IPS-15b (cell line): ENCODE measurements around the gene CSHL1.

Source experiments
- H3K27me3 ChIP-seq: one replicate; pipeline ENCODE4 v1.6.1; 2013; ENCODE audit warnings: low read length; ENCODE audit not compliant: control insufficient read depth, insufficient read depth
- H3K36me3 ChIP-seq: one replicate; pipeline ENCODE4 v1.6.1; 2013; ENCODE audit warnings: low read length; ENCODE audit not compliant: control insufficient read depth, insufficient read depth
- H3K4me1 ChIP-seq: one replicate; pipeline ENCODE4 v1.6.1; 2013; ENCODE audit warnings: mild to moderate bottlenecking, low read length; ENCODE audit not compliant: control insufficient read depth, insufficient read depth
- H3K4me3 ChIP-seq: one replicate; pipeline ENCODE4 v1.5.1; 2013; ENCODE audit warnings: low read depth, low read length
- H3K9ac ChIP-seq: one replicate; pipeline ENCODE4 v1.6.1; 2013; ENCODE audit warnings: low read depth, mild to moderate bottlenecking, low read length
- H3K9me3 ChIP-seq: one replicate; pipeline ENCODE4 v1.6.1; 2013; ENCODE audit warnings: mild to moderate bottlenecking, low read length; ENCODE audit not compliant: control insufficient read depth, insufficient read depth

CSHL1 gene

DNA sequence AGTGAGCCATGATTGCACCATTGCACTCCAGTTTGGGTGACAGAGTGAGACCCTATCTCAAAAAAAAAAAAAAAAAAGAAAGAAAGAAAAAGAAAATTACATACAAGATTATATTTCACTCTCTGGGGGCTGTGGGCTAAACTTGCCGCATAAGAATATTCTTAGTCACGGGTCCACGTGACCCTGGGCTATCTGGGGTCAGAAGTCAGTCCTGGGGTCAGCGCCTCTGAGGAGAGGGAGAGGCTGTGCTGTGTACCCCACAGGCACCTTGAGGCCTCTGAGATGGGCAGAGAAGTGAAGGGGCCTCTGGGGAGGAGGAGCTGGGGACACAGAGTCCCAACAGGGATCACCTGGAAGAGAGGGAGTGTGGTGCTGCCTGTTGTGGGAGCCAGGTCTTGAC is 26.9 kb upstream of the CSHL1 start:
- no peak overlapping the region for H3K4me3 ChIP-seq
- peaks cover 5% of the 10 kb centered on the region for H3K36me3 ChIP-seq
- H3K27me3 ChIP-seq = no peaks in the 10 kb centered on the region
- H3K9me3 ChIP-seq = no peaks in the 10 kb centered on the region
- no peaks in the 10 kb centered on the region for H3K4me1 ChIP-seq
- H3K9ac ChIP-seq = no peak overlapping the region

GRCh38 chr17:63937319-63937718 is 26.3 kb upstream of the CSHL1 start:
- no peaks in the 10 kb centered on the region for H3K4me1 ChIP-seq
- no peak overlapping the region for H3K9ac ChIP-seq
- no peak overlapping the region for H3K4me3 ChIP-seq
- H3K27me3 ChIP-seq = no peaks in the 10 kb centered on the region
- peaks cover under 1% of the 10 kb centered on the region for H3K36me3 ChIP-seq
- H3K9me3 ChIP-seq = no peaks in the 10 kb centered on the region

DNA sequence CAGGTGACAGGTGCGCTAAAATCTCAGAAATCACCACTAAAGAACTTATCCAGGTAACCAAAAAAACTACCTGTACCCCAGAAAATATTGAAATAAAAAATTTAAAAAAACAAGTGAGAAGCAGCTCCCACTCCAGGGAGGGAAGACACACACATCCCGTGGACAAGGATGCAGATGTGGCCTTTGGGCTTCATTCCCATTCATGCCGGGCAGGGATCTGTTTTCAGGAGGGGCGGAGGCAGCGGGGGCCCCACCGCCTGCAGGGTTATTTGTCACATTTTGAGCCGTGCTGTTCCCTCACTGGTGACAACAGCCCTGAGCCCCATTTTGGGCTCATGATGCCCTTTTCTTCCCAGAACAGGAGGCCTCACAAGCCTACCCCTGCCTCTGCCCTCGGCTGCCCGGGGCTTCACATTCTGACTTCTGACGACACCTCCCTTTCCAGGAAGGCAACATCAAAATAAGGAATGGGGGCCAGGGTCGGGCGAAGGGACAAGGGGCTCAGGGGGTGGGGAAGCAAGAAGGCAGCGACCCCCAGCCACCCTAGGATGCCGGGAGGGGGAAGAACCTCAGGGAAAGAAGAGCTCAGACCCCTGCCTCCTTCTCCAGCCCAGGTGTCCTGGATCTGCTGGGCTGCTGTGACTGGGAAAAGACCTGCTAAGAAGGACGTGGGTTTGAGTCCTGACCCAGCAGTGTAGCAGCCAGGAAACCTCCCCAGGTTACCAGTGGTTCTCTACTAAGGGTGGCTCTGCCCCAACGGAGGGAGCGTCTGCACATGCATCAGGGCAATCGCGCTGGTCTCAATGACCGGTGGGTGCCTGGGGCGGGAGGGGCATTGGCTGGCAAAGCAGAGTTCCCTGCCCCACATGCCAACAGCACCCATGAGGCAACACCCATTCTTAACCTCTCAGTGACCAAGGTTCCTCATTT is 23.4 kb upstream of the CSHL1 start:
- Histone ChIP-seq H3K27me3 (no peaks in the 10 kb centered on the region), H3K4me1 (peaks cover 3% of the 10 kb centered on the region), H3K36me3 (no peaks in the 10 kb centered on the region), H3K4me3 (no peak overlapping the region), H3K9me3 (no peaks in the 10 kb centered on the region), H3K9ac (no peak overlapping the region)

DNA sequence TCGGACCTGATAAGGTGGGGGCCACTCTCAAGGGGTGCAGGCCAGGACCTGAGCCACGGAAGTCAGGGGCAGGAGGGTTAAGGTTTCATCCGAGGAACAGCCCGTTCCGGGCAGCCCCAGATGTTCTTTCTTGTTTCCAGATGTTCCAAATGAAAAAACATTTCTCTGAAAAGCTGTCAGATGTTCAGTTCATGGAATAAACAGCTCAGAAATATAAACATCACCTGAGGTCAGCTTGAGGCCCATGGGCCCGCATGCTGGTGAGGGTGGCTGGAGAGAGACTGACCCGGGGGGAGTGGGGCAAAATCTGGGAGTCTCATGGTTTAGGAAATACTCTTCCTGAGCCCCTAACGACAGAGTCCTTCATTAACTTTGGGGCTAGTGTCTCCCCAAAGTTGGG is 22.5 kb upstream of the CSHL1 start:
- no peaks in the 10 kb centered on the region for H3K36me3 ChIP-seq
- no peak overlapping the region for H3K4me3 ChIP-seq
- no peaks in the 10 kb centered on the region for H3K27me3 ChIP-seq
- H3K4me1 ChIP-seq = peaks cover 3% of the 10 kb centered on the region
- no peaks in the 10 kb centered on the region for H3K9me3 ChIP-seq
- no peak overlapping the region for H3K9ac ChIP-seq

GRCh38 chr17:63932721-63933120 is 21.7 kb upstream of the CSHL1 start:
- no peaks in the 10 kb centered on the region for H3K9me3 ChIP-seq
- H3K4me3 ChIP-seq = no peak overlapping the region
- H3K36me3 ChIP-seq = no peaks in the 10 kb centered on the region
- H3K27me3 ChIP-seq = no peaks in the 10 kb centered on the region
- peaks cover 3% of the 10 kb centered on the region for H3K4me1 ChIP-seq
- no peak overlapping the region for H3K9ac ChIP-seq

GRCh38 chr17:63931981-63932561 is 21.0 kb upstream of the CSHL1 start, which contains the start of gene CD79B:
Gene CD79B, minus strand, starts transcription at chr17:63932331. Its CDS starts 70 bp downstream, at chr17:63932261.
- no peaks in the 10 kb centered on the region for H3K36me3 ChIP-seq
- no peaks in the 10 kb centered on the region for H3K27me3 ChIP-seq
- H3K9ac ChIP-seq = no peak within 1 kb of the TSS
- H3K4me3 ChIP-seq = no peak within 1 kb of the TSS
- no peaks in the 10 kb centered on the region for H3K9me3 ChIP-seq
- peaks cover 3% of the 10 kb centered on the region for H3K4me1 ChIP-seq

- no peaks in the 10 kb centered on the region for H3K27me3 ChIP-seq
- no peak overlapping the region for H3K4me3 ChIP-seq
- no peaks in the 10 kb centered on the region for H3K36me3 ChIP-seq
- no peak overlapping the region for H3K9ac ChIP-seq
- H3K9me3 ChIP-seq = no peaks in the 10 kb centered on the region
- H3K4me1 ChIP-seq = peaks cover 3% of the 10 kb centered on the region
Measured at GRCh38 chr17:63930951-63931575, 20.0 kb upstream of the CSHL1 start.

DNA sequence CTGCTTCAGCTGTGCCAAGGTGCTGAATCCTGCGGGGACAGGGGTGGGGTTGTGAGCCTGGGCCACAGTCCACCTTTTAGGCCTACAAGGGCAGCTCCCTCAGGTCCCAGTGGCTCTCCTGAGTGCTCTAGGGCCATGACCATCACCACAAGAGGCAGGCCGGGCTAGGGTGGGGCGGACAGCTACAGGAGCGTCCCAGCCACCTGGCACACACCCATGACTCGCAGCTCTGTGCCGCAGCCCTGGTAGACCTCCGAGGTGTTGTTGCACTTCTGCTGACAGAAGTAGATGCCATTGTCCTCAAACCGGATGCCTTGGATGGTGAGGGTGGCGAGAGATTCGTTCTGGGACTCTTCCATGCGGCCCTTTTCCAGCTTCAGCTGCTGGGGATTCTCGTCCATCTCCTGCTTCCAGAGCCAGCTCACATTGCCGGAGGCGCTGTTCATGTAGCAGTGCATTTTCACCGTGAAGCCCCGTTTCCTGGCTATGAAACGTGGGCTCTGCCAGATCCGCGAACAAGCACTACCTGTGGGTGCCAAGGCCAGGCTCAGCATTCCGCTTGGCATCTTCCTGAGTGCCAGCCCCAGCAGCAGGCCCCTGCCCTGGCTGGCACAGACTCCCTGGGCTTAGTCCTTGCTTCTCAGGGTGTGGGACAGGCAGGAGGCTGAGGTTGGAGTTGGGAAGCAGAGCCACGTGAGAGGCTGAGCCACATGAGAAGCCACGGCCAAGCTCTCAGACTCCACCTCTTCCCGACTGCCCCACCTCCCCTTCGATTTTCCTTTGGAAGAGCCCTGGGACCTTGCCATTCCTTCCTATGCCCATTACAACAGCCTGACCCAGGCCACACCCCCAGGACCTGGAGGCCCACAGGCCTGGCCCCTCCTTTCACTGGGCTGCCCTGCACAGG is 19.1 kb upstream of the CSHL1 start:
- Histone ChIP-seq H3K27me3 (no peaks in the 10 kb centered on the region), H3K4me1 (peaks cover 3% of the 10 kb centered on the region), H3K4me3 (no peak overlapping the region), H3K36me3 (no peaks in the 10 kb centered on the region), H3K9me3 (no peaks in the 10 kb centered on the region), H3K9ac (no peak overlapping the region)

DNA sequence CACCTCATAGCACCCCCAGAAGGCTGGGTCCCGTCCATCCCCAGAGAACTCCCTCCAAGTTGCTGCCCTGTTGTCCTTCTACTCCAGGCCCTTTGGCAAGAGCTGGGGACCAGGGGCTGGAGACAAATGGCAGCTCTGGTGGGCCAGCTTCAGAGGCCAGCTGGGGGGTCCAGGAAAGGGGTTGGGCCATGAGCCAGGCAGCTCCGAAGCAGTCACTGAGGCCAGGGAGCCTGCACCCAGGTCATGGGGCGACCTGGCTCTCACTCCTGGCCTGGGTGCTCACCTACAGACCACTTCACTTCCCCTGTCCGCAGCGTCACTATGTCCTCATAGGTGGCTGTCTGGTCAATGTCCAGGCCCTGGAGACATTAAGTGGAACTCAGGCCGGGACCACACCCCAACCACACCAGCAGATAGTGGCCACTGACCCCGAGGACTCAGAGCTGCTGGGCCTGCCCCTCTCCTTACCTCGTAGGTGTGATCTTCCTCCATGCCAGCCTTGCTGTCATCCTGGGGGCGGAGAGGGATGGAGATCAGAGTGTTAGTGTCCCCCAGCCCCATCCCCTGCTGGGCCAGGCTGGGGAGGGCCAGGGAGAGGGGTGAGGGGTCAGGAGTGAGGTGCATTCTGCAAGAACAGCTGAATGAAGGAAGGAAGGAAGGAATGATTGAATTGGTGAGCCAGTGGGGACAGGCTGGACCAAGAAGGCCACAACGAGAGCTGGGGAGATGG is 18.1 kb upstream of the CSHL1 start:
- H3K36me3 ChIP-seq = no peaks in the 10 kb centered on the region
- peaks cover 3% of the 10 kb centered on the region for H3K4me1 ChIP-seq
- H3K9ac ChIP-seq = no peak overlapping the region

DNA sequence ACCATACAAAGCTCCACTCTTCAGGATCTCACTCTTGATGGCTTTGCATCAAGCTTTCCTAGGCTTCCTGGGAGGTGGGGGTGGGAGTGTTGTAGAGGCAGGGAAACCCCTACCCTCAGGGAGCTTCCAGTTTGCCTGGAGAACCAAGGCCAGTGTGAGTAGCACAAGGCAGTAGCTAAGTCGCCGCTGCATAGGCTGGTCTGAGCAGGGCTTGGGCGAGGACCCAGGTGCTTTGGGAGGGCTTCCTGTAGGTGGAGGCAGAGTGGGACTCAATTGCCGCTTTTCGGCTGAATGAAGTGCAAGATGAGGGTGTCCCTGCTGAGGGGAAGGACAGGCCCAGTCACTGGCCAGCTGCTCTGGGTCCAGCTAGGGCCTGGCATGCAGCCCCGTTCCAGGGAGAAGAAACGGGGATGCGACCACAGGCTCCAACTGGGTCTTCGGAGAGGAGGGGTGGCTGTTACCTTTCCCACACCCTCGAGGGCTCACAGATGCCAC is 17.2 kb upstream of the CSHL1 start:
- no peaks in the 10 kb centered on the region for H3K36me3 ChIP-seq
- H3K4me1 ChIP-seq = peaks cover 3% of the 10 kb centered on the region
- H3K27me3 ChIP-seq = no peaks in the 10 kb centered on the region
- H3K4me3 ChIP-seq = no peak overlapping the region
- H3K9me3 ChIP-seq = no peaks in the 10 kb centered on the region
- H3K9ac ChIP-seq = no peak overlapping the region

More for the DNA sequence above, 18.1 kb upstream of the CSHL1 start:
- Histone ChIP-seq H3K9me3 (no peaks in the 10 kb centered on the region), H3K27me3 (no peaks in the 10 kb centered on the region), H3K4me3 (no peak overlapping the region)
